ENCODE measurements around the gene PRTN3. TPM values are rescaled to one million over a fixed set of nuclear protein-coding genes. Genes with fewer than 3 reads are reported as not detected.
A peak's percentile ranks its signal among the peaks of the same experiment; 100 is the strongest.
"Not testable (repeated sequence)": the region's sequence is repeated elsewhere in the genome, so short reads cannot be mapped to it uniquely, and the experiment has no call there.

PRTN3 gene
- total RNA-seq, 1 donor from 2014 or later, result not detected

GRCh38 chr19:848386-848921, 7.7 kb downstream of the PRTN3 start:
- H3K27ac Mint-ChIP-seq (ENCODE audit: unreplicated experiment), result no peak overlapping the region
- peaks cover 7% of the 10 kb centered on the region for H3K27me3 Mint-ChIP-seq (ENCODE audit: unreplicated experiment)
- H3K36me3 Mint-ChIP-seq (ENCODE audit: unreplicated experiment), result no peaks in the 10 kb centered on the region
- TF ChIP-seq CTCF (IDR thresholded peaks at IDR 0.05; ENCODE audit: partially characterized antibody, unreplicated experiment), result no peak
- H3K4me1 Mint-ChIP-seq (ENCODE audit: low read depth, unreplicated experiment), result no peaks in the 10 kb centered on the region
- peaks cover 2% of the 10 kb centered on the region for H3K9me3 Mint-ChIP-seq (ENCODE audit: unreplicated experiment)
- no peak overlapping the region for H3K4me3 Mint-ChIP-seq (ENCODE audit: unreplicated experiment)
- no peak for DNase-seq

- not testable (repeated sequence) for H3K36me3 Mint-ChIP-seq (ENCODE audit: unreplicated experiment); H3K9me3 Mint-ChIP-seq (ENCODE audit: unreplicated experiment); DNase-seq; H3K4me3 Mint-ChIP-seq (ENCODE audit: unreplicated experiment); H3K27me3 Mint-ChIP-seq (ENCODE audit: unreplicated experiment); H3K4me1 Mint-ChIP-seq (ENCODE audit: low read depth, unreplicated experiment); H3K27ac Mint-ChIP-seq (ENCODE audit: unreplicated experiment)
Observed at GRCh38 chr19:849195-849594, 8.4 kb downstream of the PRTN3 start.

GRCh38 chr19:850221-850978, 9.6 kb downstream of the PRTN3 start:
- H3K27me3 Mint-ChIP-seq (ENCODE audit: unreplicated experiment), result peaks cover 4% of the 10 kb centered on the region
- H3K4me1 Mint-ChIP-seq (ENCODE audit: low read depth, unreplicated experiment), result no peaks in the 10 kb centered on the region
- H3K27ac Mint-ChIP-seq (ENCODE audit: unreplicated experiment), result no peak overlapping the region
- H3K4me3 Mint-ChIP-seq (ENCODE audit: unreplicated experiment), result no peak overlapping the region
- H3K36me3 Mint-ChIP-seq (ENCODE audit: unreplicated experiment), result no peaks in the 10 kb centered on the region
- peaks cover 2% of the 10 kb centered on the region for H3K9me3 Mint-ChIP-seq (ENCODE audit: unreplicated experiment)
- DNase-seq, result peak; percentile 69
- no peak for TF ChIP-seq CTCF (IDR thresholded peaks at IDR 0.05; ENCODE audit: partially characterized antibody, unreplicated experiment)

GRCh38 chr19:850979-851335, 10.2 kb downstream of the PRTN3 start:
- Mint-ChIP-seq H3K4me3 (ENCODE audit: unreplicated experiment) (no peak overlapping the region), H3K27me3 (ENCODE audit: unreplicated experiment) (no peaks in the 10 kb centered on the region), H3K4me1 (ENCODE audit: low read depth, unreplicated experiment) (no peaks in the 10 kb centered on the region), H3K36me3 (ENCODE audit: unreplicated experiment) (no peaks in the 10 kb centered on the region), H3K9me3 (ENCODE audit: unreplicated experiment) (peaks cover 2% of the 10 kb centered on the region), H3K27ac (ENCODE audit: unreplicated experiment) (no peak overlapping the region)
- TF ChIP-seq CTCF (IDR thresholded peaks at IDR 0.05; ENCODE audit: partially characterized antibody, unreplicated experiment), result no peak
- no peak for DNase-seq

GRCh38 chr19:852136-853013, 11.6 kb downstream of the PRTN3 start, which contains the start of gene ELANE:
Gene ELANE, plus strand, starts transcription at chr19:852303. Its CDS starts 26 bp downstream, at chr19:852329.
- Mint-ChIP-seq H3K36me3 (ENCODE audit: unreplicated experiment) (no peaks in the 10 kb centered on the region), H3K9me3 (ENCODE audit: unreplicated experiment) (peaks cover 2% of the 10 kb centered on the region), H3K27me3 (ENCODE audit: unreplicated experiment) (no peaks in the 10 kb centered on the region), H3K4me1 (ENCODE audit: low read depth, unreplicated experiment) (no peaks in the 10 kb centered on the region), H3K4me3 (ENCODE audit: unreplicated experiment) (no peak within 1 kb of the TSS), H3K27ac (ENCODE audit: unreplicated experiment) (no peak within 1 kb of the TSS)
- no peak for DNase-seq
- TF ChIP-seq CTCF (IDR thresholded peaks at IDR 0.05; ENCODE audit: partially characterized antibody, unreplicated experiment), result no peak

All from glutamatergic neuron (in vitro differentiated cells).